HG02973 (cell line): ENCODE data around the gene S100A16.
A peak's percentile ranks its signal among the peaks of the same experiment; 100 is the strongest.
"Not testable (repeated sequence)": the region's sequence is repeated elsewhere in the genome, so short reads cannot be mapped to it uniquely, and the experiment has no call there.

Experiments
- ATAC-seq: cut with Tn5 transposase; IDR thresholded peaks from one replicate; pipeline ENCODE4 v1.9.1; 2021; ENCODE audit warnings: moderate library complexity; ENCODE audit not compliant: unreplicated experiment

S100A16 gene, protein sequence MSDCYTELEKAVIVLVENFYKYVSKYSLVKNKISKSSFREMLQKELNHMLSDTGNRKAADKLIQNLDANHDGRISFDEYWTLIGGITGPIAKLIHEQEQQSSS

DNA sequence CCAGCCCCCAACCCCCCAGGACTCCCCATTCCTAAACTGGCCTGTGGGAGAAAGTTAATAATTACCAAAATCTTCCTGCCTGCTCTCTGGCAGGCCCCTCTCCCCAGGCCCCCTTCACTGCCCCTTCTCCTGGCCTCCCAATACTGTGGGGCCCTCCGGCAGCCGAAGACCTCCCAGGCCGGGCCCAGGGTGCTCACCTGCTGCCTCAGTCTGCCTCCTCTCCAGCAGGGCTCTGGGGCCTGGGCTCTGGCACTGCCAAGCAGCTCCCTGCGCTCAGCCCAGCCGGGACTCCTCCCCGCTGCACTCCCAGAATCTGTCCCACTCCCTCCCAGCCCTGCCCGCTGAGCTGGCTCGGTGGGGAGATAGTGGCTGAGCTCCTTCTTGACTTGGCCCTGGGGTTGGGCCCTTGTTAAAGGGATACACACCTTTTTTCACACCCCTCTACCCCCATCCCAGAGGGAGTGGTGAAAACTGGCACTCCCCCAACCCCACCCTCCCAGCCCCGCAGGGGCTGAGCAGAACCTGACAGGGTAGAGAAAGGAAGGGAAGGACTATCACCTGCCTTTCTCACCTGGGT is at the start of gene S100A16:
TSS of gene S100A16 (minus strand) at position 383 of the 577 bp plus-strand sequence. CDS start 4,986 bp downstream, outside the sequence.
- ATAC-seq, result no peak

DNA sequence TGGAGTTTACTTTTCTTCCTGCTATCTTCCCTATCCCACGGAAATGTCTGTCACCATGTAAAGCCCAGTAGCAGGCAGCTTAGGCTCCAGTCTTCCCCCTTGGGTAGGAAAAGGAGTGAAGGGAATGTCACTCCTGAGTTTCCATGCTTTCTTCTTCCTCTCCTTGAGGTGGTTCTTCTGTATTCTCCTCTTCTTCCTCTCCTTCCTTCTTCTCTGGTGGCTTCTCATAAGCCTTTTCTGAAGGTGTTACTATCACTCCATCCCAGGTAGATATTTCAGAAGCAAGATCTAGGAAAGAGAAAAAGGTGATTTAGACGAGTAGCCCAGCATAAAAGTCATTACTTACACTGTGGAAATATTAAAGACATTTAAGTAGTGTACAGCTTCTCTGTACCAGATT is 49.3 kb upstream of the S100A16 start:
- ATAC-seq, result no peak

DNA sequence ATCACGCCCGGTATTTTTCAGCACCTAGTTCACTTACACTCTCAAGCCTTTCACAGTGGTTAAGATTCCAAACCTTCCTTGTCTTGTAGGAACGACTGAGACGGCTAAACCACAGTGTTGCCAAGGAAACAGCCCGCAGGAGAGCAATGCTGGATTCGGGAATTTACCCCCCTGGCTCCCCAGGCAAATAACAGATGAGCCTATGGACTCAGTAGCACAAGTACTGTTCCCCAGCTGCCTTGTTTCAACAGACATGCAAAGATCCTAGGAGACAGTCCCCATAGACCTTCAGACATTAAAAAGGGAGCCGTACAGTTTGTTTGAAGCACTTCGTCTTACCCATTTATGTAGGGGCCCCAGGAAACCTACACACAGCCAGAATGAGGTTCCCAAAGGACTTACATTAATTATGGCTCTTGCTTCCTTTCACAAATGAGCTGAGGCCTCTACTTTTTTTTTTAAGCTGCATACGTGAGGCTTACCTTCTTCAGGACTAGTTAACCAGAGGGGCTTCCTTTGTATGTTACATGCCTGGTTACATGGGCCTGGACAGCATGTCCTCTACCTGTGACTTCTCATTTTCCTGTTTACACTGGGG is 48.3 kb upstream of the S100A16 start:
- no peak for ATAC-seq

DNA sequence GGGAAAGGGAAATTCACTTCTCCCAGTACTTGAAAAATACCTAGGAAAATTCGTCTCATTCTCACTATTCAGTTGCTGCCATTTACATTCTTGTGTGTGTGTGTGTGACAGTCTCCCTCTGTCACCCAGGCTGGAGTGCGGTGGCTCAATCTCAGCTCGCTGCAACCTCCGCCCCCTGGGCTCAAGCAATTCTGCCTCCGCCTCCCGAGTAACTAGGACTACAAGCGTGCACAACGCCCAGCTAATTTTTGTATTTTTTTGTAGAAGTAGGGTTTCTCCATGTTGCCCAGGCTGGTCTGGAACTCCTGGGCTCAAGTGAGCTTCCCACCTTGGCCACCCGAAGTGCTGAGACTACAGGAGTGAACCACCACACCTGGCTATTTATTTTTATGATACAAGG is 46.7 kb upstream of the S100A16 start:
- no peak for ATAC-seq

DNA sequence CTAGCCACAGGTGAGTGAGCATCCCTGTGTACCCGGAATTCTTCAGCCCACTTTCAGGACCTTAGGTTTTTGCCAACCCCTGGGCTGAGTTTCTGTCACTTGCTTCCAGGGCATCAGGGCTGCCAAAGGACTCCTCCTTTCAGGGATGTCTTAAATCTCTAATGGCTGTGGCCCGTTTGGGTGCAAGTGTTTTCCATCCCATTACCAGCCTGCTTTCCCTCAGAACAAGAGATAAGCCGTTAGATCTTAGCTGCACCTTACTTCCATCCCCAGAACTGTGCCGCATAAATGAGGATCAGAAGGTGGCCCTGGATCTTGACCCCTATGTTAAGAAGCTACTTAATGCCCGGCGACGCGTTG is 46.2 kb upstream of the S100A16 start:
- no peak for ATAC-seq

DNA sequence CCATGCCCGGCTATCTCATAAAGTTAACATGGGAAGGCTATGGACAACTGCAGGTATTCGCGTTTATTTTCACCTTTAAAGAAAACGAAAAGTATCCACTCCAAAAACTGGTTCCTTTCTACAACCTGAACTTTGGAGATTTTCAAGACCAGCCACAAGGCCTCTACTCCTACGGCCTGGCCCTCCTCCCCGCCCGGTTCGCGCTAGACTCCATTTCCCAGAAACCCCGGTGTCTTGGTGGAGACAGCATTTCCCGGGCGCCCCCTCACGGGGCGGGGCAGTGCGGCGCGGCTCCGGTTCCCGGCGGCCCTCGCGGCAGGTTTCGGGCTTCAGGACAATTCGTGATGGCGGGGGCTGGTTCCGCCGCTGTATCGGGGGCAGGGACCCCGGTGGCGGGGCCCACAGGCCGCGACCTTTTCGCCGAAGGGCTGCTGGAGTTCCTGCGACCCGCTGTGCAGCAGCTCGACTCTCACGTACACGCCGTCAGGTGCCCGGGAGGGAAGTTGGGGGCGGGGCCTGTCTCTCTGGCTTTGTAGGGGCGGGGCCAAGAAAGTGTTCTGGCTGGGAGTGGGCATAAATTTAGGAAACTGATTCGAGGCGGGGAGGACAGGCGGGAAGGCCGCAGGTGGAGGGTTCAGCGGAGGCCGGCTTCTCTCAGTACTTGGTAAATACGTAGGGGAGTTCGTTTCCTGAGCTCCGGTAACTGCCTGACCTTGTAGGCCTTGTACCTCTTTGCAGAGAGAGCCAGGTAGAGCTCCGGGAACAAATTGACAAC is 45.6 kb upstream of the S100A16 start, which contains the start of gene SNAPIN:
TSS of gene SNAPIN (plus strand) at position 304 of the 775 bp plus-strand sequence. CDS start at position 345, 41 bp downstream.
- ATAC-seq, result peak; percentile 86

DNA sequence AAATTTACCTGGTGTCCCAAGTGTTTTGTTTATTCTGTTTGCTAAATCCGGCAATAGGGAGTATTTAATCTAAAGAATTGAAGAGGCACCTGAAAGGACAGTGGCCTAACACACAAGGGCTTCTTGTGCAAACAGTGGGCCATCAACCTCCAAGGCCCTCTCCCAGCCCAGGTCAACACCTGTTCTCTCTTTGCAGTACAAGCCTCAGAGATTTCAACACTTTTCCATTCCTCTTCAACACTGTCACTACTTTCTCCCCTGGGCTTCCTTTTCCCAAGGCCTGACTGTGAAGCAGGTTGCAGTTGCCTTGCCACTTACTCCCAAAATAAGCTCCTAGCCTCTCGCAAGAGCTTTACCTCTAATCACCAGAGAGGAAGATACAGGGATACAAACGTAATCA is 42.4 kb upstream of the S100A16 start:
- no peak for ATAC-seq

DNA sequence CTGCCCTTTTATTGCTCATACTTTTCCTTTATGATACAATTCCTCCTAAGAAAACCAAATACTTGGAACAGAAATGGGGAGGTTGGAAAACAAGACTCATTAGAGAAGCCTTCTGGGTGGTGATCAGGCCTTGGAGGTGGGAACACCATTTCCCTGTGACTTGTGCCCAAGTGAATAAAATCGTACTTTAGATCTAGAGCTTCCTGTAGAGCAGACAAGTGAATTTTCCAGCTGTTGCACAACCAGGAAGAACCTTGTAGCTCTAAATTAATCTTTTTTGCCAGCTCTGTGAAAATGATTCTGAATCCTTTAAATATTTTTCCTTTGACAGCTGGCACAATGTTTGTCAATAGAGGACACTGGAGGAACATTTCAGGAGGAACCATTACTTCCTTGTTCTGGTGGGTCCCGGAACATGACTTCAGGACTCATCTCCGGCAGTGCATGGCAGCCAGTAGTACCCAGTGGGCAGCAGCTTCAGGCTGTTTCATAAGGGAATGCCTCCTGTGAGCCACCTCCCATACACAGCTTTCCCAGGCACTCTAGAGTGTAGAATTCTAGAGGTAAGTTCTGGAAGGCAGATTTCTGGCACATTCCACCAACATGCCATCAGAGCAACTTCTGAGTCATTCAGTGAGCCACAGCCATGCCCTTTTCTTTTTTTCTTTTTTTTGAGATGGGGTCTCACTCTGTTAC is 40.0 kb upstream of the S100A16 start:
- ATAC-seq, result no peak

DNA sequence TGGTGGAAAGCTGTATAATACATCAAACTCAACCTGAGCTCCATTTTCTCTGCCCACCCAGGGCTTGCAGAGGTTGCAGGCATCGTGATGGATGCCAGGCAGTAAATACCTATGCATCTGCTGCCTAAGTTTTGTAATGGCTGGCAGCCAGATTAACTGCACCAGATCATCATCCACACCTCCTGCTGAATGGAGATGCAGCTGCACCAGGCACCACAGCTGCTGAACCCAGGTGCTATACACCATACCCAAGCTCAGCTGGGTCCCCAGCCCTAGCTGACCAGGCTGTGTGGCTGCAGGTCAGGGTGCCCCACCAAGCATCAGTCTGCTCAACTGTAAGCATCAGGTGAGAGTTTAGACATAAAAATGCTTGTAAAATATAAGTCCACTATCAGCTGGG is 38.8 kb upstream of the S100A16 start:
- no peak for ATAC-seq

DNA sequence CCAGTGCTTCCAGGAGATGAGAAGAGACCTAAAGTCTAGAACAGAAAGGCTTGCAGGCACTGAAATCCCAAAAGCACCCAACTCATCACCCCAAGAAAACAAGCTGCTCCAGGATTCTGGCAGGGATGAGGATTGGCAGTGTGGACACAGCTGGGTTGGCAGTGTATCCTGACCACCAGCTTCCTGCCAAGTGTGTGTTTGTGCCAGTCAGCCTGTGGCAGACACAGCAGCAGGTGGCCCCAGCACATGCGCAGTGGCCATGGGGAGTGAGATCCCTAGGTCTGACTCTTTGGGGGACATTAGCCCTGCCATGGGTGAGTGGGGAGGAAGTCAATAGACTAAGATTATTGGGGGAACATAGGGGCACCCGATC is 36.9 kb upstream of the S100A16 start:
- ATAC-seq, result no peak

DNA sequence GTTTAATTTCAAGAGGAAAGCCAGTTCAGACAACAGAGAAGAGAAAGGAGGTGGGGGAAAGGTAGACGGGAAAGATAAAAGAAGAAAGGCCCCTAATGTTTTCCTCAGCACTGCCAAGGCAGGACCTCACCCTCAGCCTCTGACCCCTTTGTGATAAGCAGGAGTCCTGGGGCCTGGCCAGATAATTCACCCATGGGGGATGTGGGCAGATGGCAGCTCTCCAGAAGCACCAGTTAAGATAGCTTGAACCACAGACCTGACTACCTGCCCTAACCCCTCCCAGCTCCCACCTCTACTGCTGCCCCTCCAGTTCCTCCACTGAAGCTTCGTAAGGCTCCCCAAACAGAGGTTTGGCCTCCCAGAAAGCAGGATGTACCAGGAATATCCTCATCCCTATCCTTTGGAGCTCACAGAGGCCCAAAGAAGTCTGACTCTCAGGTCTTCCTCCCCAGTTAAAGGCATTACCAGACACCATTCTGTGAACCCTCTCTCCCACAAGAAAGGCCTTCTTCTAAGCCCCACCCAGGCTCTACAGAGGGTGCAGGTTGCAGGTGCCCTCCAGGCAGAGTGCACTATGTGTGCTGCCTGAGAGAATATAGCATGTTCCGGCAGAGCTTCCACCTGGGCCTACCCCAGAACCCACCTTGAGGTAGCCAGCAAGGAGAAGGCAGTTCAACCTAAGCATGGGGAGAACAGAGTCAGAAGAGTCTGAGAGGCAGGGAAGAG is 36.4 kb upstream of the S100A16 start:
- no peak for ATAC-seq

DNA sequence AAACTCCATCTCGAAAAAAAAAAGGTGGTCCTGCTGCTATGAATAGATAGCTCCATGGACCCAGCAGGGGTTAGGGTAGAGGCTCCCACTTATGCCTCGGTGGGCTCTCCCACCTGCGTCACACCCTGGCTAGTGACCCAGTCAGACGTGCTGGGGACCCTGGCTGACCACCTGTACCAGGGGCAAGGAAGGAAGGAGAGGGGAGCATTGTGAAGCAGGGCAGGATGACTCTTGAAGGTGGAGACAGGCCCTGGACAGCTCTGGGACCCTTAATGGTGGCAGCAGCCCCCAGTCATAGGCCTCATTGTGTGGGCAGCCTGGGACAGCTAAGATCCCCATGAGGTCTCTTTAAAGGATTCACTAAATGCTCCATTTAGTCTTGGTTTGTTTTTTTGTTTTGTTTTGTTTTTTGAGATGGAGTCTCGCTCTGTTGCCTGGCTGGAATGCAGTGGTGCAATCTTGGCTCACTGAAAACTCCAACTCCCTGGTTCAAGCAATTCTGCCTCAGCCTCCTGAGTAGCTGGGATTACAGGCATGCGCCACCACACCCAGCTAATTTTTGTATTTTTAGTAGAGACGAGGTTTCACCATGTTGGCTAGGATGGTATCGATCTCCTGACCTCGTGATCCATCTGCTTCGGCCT is 35.2 kb upstream of the S100A16 start:
- no peak for ATAC-seq

DNA sequence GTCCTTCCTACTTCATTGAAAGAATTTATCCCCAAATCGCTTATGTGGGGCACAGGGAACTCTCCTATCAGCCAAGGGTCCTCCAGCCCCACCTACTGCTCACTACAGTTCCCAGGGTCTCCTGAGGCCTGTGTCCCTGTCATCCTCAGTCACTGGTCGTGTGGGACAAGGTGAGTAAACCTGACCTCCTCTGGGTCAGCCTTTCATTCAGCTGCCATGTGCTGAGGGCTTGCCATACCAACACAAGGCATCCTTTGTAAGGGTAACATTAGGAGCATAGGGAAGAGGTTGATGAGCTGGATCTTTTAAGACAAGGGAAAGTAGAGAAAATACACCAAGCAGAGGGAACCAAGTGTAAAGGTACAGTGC is 34.4 kb upstream of the S100A16 start:
- ATAC-seq, result no peak

DNA sequence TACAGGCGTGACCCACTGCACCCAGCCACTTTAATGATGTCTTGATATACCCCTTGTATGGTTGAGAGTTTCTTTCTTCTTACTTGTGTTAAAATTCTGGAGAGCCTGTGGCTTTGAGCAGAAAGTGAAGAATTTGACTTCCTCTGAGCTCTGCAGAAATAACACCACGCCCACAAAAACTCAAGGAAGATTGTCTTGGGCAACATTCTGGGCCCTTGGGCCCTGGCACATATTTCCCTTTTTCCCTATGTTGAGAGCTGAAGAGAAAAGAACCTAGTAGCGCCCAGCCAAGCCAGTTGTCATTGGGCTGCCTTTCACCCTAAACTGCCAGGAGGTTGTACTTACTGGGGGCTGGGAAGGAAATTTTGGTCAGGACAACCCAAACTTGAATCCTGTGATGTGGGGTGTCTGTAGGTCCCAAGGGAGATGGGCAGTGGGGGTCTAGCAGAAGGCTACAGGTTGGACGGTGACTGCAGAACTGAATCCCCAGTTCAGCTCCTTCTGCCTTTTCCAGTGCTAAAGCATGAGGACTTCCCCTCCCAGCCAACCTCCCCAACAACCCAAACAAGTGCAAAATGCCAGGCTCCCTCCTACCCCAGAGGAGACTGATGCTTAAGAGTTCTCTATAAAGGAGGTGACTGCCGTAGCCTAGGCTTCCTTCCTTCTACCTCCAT is 33.9 kb upstream of the S100A16 start:
- no peak for ATAC-seq

DNA sequence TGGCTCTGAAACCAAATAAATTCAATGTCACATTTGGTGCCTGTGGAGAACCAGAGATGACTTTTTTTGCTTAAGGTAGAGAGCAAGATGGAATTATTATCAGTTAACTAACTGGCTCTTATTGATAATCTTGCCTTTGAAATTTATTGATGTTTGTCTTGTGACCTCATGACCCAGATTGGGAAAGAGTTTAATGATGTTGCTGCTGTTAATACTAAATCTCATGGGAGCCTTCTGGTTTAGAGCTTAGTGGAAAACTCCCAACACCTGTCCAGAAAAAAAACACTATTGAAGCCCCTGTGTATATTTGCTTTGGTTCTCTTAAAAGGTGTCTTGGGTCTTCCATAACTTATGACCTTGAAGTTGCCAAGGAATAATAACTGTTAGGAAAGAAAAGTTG is 30.9 kb upstream of the S100A16 start:
- ATAC-seq, result no peak

DNA sequence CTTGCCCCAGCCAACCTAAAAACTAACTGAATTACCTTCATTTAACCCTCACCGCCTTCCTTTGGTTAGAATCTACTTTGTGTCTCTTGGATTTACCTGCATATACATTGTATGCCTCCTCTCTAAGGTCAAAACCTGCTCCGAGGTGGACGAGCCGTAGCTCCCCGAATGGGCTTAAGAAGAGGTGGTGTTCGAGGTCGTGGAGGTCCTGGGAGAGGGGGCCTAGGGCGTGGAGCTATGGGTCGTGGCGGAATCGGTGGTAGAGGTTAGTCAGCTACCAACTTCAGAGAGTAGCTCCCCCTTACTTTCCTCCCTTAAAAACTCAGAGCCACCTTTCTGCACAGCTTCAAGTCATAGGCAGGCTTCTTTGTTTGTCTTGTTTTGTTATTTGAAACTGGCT is 30.2 kb upstream of the S100A16 start:
- ATAC-seq, result no peak

DNA sequence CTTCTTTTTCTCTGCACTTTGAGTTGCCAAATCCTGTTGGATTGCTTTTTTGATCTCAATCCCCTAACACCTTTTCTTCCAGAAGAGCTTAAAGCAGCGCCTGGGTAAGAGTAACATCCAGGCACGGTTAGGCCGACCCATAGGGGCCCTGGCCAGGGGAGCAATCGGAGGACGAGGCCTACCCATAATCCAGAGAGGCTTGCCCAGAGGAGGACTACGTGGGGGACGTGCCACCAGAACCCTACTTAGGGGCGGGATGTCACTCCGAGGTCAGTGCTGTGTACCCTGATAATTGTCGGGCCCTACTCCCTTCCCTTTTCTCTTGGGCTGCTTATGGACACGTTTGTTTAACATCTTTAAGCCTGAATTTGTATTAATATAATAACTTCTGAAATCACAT is 29.2 kb upstream of the S100A16 start:
- no peak for ATAC-seq

DNA sequence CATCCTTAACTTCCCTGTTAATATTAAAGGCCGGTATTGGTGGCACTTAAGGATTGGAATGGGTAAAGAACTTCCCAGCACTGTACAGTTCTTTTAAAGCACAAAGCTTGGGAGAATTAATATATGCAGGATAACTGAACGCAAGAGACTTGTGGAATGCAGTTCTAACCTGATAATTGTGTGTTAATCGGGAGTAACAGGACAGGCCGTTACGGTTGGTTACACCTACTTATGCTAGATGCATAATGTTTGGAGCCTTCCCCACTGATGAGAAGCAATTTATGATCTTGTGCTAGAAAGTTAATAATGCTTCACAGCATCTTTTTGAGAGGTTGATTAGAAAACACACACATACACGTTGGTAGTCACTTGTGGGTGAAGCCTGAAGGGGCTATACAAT is 27.9 kb upstream of the S100A16 start:
- ATAC-seq, result no peak

DNA sequence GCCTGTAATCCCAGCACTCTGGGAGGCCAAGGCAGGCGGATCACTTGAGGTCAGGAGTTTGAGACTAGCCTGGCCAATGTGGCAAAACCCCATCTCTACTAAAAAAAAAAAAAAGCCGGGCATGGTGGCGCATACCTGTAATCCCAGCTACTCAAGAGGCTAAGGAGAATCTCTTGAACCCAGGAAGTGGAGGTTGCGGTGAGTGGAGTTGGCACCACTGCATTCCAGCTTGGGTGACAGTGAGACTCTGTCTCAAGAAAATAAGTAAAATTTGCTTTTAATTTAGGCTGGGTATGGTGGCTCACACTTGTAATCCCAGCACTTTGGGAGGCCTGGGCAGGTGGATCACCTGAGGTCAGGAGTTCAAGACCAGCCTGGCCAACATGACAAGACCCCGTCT is 27.3 kb upstream of the S100A16 start:
- ATAC-seq, result not testable (repeated sequence)

DNA sequence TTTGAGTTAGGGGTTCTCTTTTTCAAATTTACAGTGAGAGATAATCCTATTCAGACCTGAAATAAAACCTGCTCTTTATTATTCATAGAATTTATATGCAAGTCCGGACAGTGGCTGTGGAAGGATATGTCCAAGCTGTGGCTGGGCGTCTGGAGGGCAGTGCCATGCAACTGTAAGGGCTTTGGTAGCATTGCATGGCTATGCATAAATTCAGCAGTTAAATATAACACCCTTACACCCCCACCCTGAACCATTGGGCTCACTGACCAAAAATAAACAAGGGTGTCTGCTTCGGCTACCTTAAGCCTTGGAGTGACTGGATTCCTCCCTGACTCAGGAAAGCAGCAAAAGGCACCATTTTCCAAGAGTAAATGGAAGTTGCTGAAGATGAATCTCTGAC is 26.3 kb upstream of the S100A16 start:
- no peak for ATAC-seq
